Dendritic cell treated with granulocyte-macrophage colony-stimulating factor and Interleukin-4, amounts not matched to agents 40 ng/mL and 50 ng/mL, for 4 days (primary cell): ENCODE data around the gene CD80.

Experiments used
- H3K27ac Mint-ChIP-seq: one replicate; pipeline ENCODE4 v1.8.0; 2022; ENCODE audit warnings: mild to moderate bottlenecking, mixed read lengths
- H3K27me3 Mint-ChIP-seq: one replicate; pipeline ENCODE4 v1.8.0; 2022; ENCODE audit warnings: mild to moderate bottlenecking, mixed read lengths
- H3K36me3 Mint-ChIP-seq: one replicate; pipeline ENCODE4 v1.8.0; 2022; ENCODE audit warnings: low read depth, mixed read lengths
- H3K4me1 Mint-ChIP-seq: one replicate; pipeline ENCODE4 v1.8.0; 2022; ENCODE audit warnings: low read depth, mixed read lengths
- H3K4me3 Mint-ChIP-seq: one replicate; pipeline ENCODE4 v1.8.0; 2022; ENCODE audit warnings: mild to moderate bottlenecking, moderate library complexity, mixed read lengths
- H3K9me3 Mint-ChIP-seq: one replicate; pipeline ENCODE4 v1.8.0; 2022; ENCODE audit warnings: mixed read lengths
- intact Hi-C: fragments of 100-400 bp; cut with micrococcal nuclease; formaldehyde crosslinking; loops from one replicate; pipeline ENCODE4 v1.15.0; 2022

Gene CD80

DNA sequence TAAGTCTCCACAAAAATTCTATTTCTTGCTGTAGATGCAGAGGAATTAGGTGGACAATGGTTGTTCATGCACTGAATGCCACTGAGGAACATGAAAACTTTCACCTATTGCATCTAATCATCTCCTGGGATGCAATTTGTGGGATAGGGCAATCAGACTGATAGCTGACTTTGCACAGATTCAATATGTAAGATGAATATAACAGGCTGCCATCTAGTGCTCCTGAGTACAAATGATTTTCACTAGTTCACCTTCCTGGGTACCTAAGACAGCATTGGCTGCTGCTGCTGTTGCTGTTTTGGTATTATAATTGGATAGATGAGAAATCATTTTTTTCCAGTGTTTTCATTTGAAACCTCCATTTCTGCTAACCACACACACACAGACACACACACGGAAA is 41.4 kb downstream of the CD80 start:
- Mint-ChIP-seq H3K36me3 (peaks cover 95% of the 10 kb centered on the region), H3K27me3 (no peaks in the 10 kb centered on the region)
- intact Hi-C loops, result no loop called here

GRCh38 chr3:119517112-119517511 is 42.3 kb downstream of the CD80 start:
- Mint-ChIP-seq H3K36me3 (peaks cover 95% of the 10 kb centered on the region), H3K4me3 (no peak overlapping the region), H3K27ac (no peak overlapping the region), H3K4me1 (peaks cover 29% of the 10 kb centered on the region), H3K27me3 (no peaks in the 10 kb centered on the region), H3K9me3 (peaks cover 11% of the 10 kb centered on the region)
- intact Hi-C loops, result no loop called here

More for the DNA sequence above, 41.4 kb downstream of the CD80 start:
- H3K9me3 Mint-ChIP-seq, result peaks cover 11% of the 10 kb centered on the region
- H3K27ac Mint-ChIP-seq, result no peak overlapping the region
- H3K4me3 Mint-ChIP-seq, result no peak overlapping the region
- peaks cover 33% of the 10 kb centered on the region for H3K4me1 Mint-ChIP-seq

DNA sequence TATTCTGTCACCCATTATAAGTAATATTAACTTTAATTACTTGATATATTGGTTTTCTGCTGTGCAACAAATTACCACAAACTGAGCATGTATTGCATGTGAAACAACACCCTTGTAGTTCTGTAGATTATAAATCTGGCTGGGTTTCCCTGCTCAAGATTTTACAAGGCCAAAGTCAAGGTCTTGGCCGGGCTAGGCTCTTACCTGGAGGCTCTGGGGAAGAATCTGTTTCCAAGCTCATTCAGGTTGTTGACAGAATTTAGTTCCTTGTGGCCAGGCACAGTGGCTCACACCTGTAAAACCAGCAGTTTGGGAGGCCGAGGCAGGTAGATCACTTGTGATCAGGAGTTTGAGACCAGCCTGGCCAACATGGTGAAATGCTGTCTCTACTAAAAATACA is 44.8 kb downstream of the CD80 start:
- no peak overlapping the region for H3K4me3 Mint-ChIP-seq
- no peaks in the 10 kb centered on the region for H3K27me3 Mint-ChIP-seq
- peaks cover 6% of the 10 kb centered on the region for H3K4me1 Mint-ChIP-seq
- peaks cover 90% of the 10 kb centered on the region for H3K36me3 Mint-ChIP-seq
- H3K9me3 Mint-ChIP-seq, result no peaks in the 10 kb centered on the region
- intact Hi-C loops, result no loop called here
- peak overlapping the region; percentile 40 for H3K27ac Mint-ChIP-seq

GRCh38 chr3:119510690-119511089 is 48.7 kb downstream of the CD80 start:
- no peak overlapping the region for H3K4me3 Mint-ChIP-seq
- no peak overlapping the region for H3K27ac Mint-ChIP-seq
- H3K27me3 Mint-ChIP-seq, result no peaks in the 10 kb centered on the region
- intact Hi-C loops, result no loop called here
- H3K4me1 Mint-ChIP-seq, result peaks cover 24% of the 10 kb centered on the region
- H3K36me3 Mint-ChIP-seq, result peaks cover 90% of the 10 kb centered on the region
- no peaks in the 10 kb centered on the region for H3K9me3 Mint-ChIP-seq

DNA sequence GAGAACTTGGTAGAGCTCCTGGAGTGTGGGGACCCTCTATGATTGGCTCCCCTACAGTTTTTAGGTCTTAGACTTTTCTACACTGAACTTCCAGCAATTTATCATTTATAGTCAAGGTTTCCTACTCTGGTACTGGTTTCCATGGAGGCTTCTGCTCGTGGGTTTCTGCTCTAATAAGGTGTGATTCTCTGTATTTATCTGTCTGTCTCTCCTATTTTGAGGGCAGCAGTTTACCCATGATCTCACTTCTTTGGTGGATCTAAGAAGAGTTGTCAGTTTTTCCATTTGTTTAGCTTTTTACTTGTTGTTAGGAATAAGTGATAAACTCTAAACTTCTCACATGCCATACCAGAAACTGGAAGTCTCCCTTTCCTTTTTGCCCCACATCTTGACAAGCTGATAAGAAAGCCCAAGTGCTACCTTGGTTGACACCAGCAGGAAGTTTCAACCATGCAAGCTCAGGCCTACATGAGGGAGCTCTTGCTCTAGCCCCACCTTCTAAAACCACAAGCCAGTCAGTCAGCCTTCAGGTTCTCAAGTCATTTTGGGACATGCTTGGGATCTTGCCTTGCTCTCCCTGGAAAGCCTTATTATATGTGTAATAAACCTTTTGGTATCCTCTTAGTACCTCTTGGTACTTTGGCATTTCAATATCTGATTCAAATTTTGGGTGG is 51.1 kb downstream of the CD80 start:
- Mint-ChIP-seq H3K27ac (no peak overlapping the region), H3K9me3 (no peaks in the 10 kb centered on the region), H3K4me3 (no peak overlapping the region), H3K4me1 (peaks cover 30% of the 10 kb centered on the region), H3K27me3 (no peaks in the 10 kb centered on the region), H3K36me3 (peaks cover 95% of the 10 kb centered on the region)
- intact Hi-C loops, result no loop called here

GRCh38 chr3:119507404-119507803 is 52.0 kb downstream of the CD80 start:
- no peaks in the 10 kb centered on the region for H3K9me3 Mint-ChIP-seq
- no peaks in the 10 kb centered on the region for H3K27me3 Mint-ChIP-seq
- intact Hi-C loops, result no loop called here
- peaks cover 30% of the 10 kb centered on the region for H3K4me1 Mint-ChIP-seq
- peak overlapping the region; percentile 12 for H3K27ac Mint-ChIP-seq
- no peak overlapping the region for H3K4me3 Mint-ChIP-seq
- H3K36me3 Mint-ChIP-seq, result peaks cover 93% of the 10 kb centered on the region

DNA sequence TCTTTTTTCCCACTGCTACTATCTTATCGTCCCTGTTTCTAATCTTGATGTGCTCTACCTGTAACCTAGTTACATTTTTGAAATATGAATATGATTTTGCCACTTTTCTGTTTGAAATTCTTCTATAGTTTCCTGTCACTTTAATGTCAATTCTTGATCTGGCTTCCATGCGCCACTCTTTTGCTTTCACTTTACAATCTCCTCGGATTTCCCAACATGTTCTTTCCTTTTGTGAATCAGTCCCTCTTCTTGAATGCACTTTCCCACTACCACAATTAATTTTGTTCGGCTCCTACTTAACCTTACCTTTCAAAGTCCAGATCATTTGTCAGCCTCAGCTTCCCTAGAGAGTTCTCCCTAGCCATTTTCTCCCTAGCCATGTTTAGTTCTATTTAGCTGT is 52.8 kb downstream of the CD80 start:
- Mint-ChIP-seq H3K27me3 (no peaks in the 10 kb centered on the region), H3K27ac (peak overlapping the region; percentile 12), H3K4me3 (no peak overlapping the region), H3K36me3 (peaks cover 86% of the 10 kb centered on the region), H3K9me3 (no peaks in the 10 kb centered on the region), H3K4me1 (peaks cover 30% of the 10 kb centered on the region)
- intact Hi-C loops, result no loop called here

GRCh38 chr3:119500901-119501300 is 58.5 kb downstream of the CD80 start:
- peaks cover 44% of the 10 kb centered on the region for H3K36me3 Mint-ChIP-seq
- H3K4me3 Mint-ChIP-seq, result peak overlapping the region; percentile 30
- H3K27ac Mint-ChIP-seq, result peak overlapping the region; percentile 23
- intact Hi-C loops, result no loop called here
- H3K27me3 Mint-ChIP-seq, result no peaks in the 10 kb centered on the region
- peaks cover 45% of the 10 kb centered on the region for H3K4me1 Mint-ChIP-seq
- H3K9me3 Mint-ChIP-seq, result no peaks in the 10 kb centered on the region

DNA sequence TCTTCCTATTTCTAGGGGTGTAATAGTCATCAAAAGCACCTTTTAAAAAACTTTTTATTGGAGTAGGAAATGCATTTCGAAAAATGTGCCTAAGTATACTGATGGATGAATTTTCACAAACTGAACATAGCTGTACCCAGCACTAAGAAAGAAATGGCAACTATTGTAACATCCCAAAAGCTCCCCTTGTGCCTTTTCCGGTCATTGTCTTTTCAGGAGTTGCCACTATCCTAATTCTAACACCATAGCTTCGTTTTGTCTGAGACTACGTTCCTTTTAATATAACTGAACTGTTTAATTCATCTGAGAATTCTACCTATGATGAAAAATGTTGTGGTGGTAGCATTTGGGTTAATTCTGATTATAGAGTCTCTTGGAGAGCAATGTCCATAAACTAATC is 59.1 kb downstream of the CD80 start:
- no peak overlapping the region for H3K4me3 Mint-ChIP-seq
- intact Hi-C loops, result no loop called here
- H3K27ac Mint-ChIP-seq, result peak overlapping the region; percentile 23
- peaks cover 38% of the 10 kb centered on the region for H3K36me3 Mint-ChIP-seq
- no peaks in the 10 kb centered on the region for H3K27me3 Mint-ChIP-seq
- H3K9me3 Mint-ChIP-seq, result no peaks in the 10 kb centered on the region
- peaks cover 45% of the 10 kb centered on the region for H3K4me1 Mint-ChIP-seq

- Mint-ChIP-seq H3K9me3 (no peaks in the 10 kb centered on the region), H3K27ac (peak within 1 kb of the TSS; percentile 99), H3K4me3 (peak within 1 kb of the TSS; percentile 99), H3K4me1 (peaks cover 34% of the 10 kb centered on the region), H3K36me3 (peaks cover 19% of the 10 kb centered on the region), H3K27me3 (no peaks in the 10 kb centered on the region)
- intact Hi-C loops, result loop anchor here (1.0 to 2.0 kb wide), 2 partner anchors 30 to 179 kb away; partner anchors contain the start of genes COX17 and POGLUT1
Observed at GRCh38 chr3:119498186-119499011, 61.0 kb downstream of the CD80 start, which contains the start of gene TIMMDC1. Gene TIMMDC1, plus strand, starts transcription at chr3:119498547. Its CDS starts 187 bp downstream, at chr3:119498734.

GRCh38 chr3:119497820-119498185 is 61.6 kb downstream of the CD80 start:
- Mint-ChIP-seq H3K36me3 (peaks cover 21% of the 10 kb centered on the region), H3K27ac (peak overlapping the region; percentile 99)
- intact Hi-C loops, result loop anchor here (1.0 to 2.0 kb wide), 2 partner anchors 29 to 179 kb away; partner anchors contain the start of genes COX17 and POGLUT1

DNA sequence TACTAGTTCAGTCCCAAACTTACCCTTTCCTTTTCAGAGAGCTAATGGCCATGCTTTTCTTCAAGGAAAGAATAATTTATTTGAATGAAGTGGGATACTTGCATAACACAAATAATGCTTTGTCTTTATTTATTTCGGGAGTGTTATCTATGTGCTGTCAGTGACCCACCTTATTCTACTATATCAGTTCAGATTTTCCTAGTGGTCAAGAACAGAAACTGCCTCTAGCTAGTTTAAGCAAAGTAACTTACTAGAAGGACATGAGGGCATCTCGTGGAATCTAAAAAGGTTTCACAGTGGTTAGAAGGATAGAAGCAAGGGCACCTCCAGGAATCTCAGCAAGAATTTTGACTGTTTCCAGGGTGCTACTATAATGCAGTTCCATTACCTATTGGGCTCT is 64.8 kb downstream of the CD80 start:
- H3K4me1 Mint-ChIP-seq, result peaks cover 21% of the 10 kb centered on the region
- H3K36me3 Mint-ChIP-seq, result peaks cover 46% of the 10 kb centered on the region
- H3K4me3 Mint-ChIP-seq, result no peak overlapping the region
- intact Hi-C loops, result no loop called here
- no peak overlapping the region for H3K27ac Mint-ChIP-seq
- no peaks in the 10 kb centered on the region for H3K27me3 Mint-ChIP-seq
- H3K9me3 Mint-ChIP-seq, result no peaks in the 10 kb centered on the region

More at GRCh38 chr3:119497820-119498185, 61.6 kb downstream of the CD80 start:
- Mint-ChIP-seq H3K9me3 (no peaks in the 10 kb centered on the region), H3K4me1 (peaks cover 34% of the 10 kb centered on the region), H3K27me3 (no peaks in the 10 kb centered on the region), H3K4me3 (peak overlapping the region; percentile 99)

DNA sequence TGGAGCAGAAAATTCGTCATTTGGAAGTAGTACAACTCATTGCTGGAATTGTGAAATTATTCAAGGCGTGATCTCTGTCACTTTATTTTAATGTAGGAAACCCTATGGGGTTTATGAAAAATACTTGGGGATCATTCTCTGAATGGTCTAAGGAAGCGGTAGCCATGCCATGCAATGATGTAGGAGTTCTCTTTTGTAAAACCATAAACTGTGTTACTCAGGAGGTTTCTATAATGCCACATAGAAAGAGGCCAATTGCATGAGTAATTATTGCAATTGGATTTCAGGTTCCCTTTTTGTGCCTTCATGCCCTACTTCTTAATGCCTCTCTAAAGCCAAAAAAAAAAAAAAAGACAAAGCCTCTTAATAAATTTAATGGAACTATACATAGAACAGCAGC is 66.6 kb downstream of the CD80 start:
- intact Hi-C loops, result no loop called here
- Mint-ChIP-seq H3K4me1 (peaks cover 19% of the 10 kb centered on the region), H3K36me3 (peaks cover 41% of the 10 kb centered on the region), H3K9me3 (no peaks in the 10 kb centered on the region), H3K27me3 (no peaks in the 10 kb centered on the region), H3K27ac (no peak overlapping the region), H3K4me3 (no peak overlapping the region)

GRCh38 chr3:119492128-119492527 is 67.3 kb downstream of the CD80 start:
- Mint-ChIP-seq H3K9me3 (no peaks in the 10 kb centered on the region), H3K36me3 (peaks cover 45% of the 10 kb centered on the region), H3K27me3 (no peaks in the 10 kb centered on the region), H3K4me1 (peaks cover 12% of the 10 kb centered on the region), H3K4me3 (no peak overlapping the region), H3K27ac (no peak overlapping the region)
- intact Hi-C loops, result no loop called here
